ENCODE results near the gene MORN5.

Gene MORN5

DNA sequence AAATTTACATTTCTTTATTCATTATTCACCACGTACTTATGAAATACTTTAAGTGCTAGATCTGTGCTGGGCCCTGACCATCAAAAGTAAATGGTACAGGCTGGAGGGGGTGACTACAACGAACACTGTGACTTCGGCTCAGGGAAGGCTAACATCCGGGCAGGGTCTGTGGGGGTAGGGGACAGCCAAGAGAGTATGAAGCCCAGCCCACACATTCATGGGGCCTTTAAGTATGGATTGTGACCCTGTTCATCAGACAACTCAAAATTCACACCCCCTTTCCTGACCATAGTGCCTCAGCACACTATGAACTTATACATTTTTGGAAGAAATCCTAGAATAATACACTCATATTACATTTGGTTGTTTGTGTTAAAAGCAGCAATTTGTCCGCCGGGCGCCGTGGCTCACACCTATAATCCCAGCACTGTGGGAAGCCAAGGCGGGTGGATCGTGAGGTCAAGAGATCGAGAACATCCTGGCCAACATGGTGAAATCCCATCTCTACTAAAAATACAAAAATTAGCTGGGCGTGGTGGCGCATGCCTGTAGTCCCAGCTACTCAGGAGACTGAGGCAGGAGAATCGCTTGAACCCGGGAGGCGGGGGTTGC lies 33.3 kb downstream of the MORN5 start:
- DNase-seq = no peak

DNA sequence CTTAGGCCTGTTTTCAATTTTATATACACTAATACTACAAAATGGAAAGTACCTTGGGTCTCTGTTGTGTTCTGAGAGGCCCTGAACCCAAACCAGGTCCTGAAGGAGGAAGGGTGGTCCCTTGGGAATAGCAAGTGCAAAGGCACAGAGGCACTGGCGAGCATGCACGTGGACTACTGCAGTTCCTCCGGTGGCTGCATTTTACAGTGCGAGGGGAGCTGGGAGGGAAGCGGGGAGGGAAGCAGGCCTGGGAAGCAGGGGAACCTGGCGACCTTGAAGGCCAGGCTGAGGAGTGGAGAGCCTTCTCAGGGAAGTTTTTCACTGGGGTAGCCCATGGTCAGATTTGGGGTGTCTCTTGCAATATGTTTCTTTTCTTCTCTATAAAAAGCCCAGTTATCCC lies 33.9 kb downstream of the MORN5 start:
- DNase-seq = no peak

DNA sequence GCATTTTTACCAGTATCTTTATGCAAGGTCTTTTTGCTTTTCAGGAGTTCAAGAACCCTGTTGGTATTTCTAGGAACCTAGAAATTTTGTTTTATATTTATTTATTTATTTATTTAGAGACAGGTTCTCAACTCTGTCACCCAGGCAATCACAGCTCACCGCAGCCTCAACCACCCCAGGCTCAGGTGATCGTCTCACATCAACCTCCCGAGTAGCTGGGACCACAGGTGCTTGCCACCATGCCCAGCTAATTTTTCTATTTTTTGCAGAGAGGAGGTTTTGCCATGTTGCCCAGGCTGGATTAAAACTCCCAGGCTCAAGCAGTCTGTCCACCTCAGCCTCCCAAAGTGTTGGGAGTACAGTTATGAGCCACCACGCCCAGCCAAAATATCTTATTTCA lies 36.2 kb downstream of the MORN5 start:
- DNase-seq = no peak

DNA sequence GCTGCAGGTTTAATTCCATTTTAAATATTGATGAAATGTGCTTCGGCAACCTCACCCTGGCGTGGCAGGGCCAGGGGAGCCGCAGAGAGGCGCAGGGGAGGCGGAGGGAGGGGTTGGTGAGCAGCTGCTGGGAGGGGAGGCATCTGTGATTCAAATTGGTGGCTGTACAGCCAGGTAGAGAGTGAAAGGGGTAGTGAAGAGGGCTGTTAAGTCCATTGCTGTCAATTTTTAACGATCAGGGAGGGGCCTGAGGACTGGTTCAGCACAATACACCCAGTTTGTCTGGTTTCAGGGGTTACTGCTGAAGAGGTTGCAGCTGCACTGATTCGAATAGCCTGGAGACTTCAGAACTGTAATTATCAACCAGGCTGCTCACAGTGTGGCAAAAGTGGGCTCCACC lies 37.7 kb downstream of the MORN5 start:
- peak; percentile 78 for DNase-seq

DNA sequence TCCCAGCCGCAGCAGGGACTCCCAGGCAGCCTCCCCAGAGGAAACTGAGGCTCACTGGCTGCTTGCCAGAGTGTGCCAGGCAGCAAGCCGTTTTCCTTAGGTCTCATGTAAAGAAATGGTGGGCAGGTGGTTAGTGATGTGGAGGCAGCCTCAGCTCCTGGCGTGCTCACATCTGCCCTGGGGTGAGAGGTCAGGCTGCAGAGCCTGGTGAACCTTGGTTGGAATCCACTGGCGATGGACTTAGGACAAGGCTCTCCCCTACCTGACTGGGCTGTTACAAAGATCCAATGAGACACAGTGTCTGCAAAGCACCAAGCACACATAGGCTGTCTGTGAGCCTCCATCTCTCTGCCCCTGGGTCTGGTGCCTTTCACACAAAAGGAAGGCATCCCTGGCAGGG lies 38.2 kb downstream of the MORN5 start:
- no peak for DNase-seq

DNA sequence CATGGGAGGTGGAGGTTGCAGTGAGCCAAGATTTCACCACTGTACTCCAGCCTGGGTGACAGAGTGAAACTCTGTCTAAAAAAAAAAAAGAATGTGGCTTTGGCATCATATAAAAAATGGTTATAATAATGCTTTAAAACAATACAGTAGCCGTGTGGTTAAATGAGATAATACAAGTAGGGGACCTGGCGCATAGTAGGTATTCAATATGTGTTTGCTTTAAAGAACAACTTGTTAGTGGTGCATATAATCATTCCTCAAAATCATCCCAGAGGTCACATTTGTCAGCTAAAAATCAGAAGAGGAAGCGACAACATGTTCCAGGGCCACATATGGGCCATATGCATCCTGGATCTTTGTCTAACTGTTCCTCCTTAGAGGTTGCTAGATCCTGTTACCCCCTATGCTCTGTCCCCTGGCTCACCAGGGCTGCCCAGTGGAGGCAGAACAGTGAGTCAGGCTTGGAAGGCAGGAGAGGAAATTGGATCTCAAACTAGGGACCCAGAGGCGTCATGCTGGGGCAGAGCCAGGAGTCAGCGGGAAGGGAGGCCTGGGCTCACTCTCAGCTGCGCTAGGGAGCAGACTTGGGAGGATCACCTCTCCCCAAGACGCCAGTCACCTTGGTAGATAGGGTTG lies 41.4 kb downstream of the MORN5 start:
- no peak for DNase-seq

DNA sequence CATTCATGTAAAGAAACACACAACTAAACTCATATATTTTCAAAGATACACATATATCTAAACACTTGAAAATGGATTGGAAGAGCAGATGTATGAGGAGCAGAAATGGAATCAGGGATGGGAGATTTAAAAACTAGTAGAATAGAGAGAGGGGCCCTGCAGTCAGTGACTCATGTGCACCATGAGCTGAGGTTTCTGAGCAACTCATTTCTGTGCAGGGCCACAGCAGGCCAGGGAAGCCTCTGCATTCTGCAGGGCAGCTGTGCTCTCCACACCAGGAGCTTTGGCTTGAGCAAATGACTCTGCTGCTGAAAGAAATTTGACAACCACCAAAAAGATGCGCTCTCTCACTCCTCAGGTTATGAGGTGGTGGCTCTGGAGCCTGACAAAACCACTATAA lies 41.9 kb downstream of the MORN5 start:
- no peak for DNase-seq

DNA sequence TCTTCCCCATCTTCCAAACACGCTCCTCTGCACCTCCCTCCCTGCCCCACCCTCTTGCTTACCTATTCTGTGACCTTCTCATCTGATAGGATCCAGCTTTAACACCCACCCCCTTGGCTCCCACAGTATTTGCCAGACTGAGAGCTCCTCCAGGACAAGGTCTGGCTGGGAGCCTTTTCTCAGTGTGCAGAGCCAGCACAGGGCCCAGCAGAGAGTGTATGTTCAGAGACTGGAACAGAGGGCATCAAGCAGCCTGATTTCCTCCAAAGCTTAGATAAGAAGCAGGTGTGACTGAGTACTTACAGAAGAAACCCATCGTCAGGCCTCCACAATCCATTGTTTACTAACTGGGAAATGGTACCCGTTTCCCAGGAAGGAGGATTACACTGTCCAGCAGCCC lies 42.4 kb downstream of the MORN5 start:
- no peak for DNase-seq

DNA sequence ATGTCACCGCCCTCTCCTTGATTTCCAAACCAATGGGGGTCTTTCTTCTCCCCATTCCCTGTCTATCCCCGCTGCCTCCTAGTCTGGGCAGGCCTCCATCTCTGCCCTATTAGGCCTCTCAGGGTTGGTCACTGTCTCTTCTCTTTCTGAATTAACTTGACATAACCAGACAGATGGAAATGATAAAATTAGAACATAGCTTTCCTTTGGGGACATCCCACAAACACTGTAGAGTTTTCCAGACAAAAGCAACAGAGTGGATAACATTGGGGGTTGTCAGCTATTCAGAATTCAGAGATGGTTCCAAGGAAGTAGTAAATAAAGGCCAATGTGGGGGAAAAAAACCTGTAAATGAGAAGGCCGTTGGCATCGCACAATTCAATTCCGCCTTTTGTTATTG lies 44.3 kb downstream of the MORN5 start:
- no peak for DNase-seq

DNA sequence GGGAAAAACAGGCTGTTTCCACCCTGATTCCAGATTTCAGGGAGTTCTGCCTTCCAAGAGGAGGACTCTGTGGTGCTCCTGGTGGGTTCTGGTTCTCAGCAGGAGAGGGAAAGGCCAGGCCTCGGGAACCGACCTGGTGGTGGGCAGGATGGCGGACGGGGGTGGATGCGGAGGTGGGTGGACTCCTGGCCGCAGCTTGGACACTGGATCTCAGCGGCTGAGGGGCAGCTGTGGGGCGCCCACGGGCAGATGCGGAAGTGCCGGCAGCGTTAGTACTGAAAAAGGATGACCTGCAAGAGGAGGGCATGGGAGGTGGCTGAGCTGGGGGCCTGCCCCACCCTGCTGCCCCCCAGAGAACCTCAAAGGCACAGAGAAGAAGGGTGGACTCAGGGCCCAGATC lies 44.8 kb downstream of the MORN5 start:
- DNase-seq = no peak

DNA sequence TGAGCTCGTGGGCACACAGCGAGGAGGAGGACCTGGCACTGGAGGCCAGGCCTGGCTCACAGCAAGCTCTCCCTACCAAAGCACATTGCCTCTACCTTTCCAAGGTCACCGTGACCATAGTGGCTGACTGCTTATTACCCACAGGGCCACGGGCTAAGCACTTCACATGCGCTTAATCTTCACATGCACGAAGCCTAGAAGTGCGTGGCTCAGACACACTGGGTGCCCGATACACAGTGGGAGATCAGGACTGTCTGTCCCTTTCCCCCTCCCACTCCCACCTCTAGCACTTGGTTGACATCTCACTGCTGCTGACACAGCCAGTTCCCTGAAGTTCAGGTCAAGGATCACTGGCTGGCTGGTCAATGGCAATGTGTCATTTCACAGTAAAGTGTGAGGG lies 45.5 kb downstream of the MORN5 start:
- no peak for DNase-seq

DNA sequence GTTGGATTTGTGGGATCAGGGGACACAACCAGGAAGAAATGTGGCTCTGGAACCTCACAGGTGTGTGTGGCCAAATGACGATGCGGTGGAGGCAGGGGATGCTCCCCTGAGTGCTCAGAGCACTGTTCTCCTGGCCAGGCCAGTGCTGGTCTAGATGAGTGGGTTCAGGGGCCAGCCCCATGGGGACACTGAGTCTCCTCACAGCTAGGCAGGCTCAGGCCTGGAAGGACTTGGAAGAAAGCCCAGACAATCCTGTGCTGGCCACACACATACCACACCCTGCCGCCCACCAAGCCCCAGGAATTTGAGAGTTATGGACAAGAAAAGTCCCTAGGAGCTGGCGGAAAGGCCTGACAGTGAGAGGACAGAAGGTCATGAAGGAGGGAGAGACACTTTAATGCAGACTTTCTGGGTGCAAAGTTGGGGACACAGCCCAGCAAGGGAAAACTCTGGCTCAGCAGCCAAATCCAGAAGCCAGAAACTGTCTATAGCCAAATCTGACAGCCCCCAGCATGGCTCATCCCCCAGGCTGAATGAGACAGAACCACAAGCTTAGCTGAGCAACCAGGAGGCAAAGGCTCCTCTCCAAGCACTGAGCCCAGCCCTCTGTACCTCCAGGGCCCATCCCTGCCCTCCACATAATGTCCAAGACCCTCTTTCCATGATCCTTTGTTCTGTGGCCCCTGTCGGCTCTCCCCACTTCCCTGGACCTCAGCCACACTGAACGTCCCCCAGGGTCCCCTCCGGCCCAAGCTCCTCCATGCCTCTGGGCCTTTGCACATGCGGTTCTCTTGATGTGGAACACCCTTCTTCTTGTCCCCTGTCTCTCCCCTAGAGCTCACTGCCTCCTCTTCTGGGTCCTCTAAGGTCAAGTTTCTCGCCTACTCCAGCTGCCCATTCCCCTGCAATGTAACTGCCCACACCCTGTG lies 46.7 kb downstream of the MORN5 start:
- DNase-seq = no peak

DNA sequence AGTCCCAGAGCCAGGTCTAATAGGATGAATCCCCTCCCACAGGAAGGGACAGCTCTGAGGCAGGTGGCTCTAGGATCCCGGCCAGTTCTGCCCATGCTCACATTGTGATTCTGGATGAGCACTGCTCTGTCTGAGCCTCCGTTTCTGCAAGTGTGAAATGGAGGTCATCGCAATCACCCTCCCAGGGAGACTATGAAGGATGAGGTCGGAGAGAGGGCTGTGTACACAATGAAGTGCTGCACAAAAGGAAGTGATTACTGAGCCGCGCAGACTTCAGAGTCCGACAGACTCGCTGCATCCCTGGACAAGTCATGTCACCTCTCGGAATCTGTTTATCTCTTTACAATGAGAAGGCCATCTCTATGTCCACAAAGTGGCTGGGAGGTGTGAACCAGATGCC lies 47.4 kb downstream of the MORN5 start:
- DNase-seq = no peak

DNA sequence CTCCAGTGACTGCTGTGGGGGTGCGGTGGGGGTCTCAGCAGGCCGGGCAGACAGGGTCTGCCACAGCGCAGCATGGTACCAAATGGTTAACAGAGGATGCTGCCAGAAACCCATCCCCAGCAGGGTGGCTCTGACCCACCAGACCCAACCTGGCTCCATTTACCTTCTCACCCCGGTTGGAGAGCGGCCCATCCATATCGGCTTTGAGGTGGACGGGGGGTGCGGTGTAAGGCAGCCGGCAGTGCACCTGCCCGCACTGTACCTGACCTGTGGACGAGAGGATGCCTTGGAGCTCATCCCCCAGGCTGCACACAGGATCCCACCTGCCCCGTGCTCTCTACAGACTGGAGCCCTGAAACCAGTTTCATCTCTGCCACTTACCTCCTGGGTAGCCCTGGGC lies 49.7 kb downstream of the MORN5 start:
- DNase-seq = no peak

DNA sequence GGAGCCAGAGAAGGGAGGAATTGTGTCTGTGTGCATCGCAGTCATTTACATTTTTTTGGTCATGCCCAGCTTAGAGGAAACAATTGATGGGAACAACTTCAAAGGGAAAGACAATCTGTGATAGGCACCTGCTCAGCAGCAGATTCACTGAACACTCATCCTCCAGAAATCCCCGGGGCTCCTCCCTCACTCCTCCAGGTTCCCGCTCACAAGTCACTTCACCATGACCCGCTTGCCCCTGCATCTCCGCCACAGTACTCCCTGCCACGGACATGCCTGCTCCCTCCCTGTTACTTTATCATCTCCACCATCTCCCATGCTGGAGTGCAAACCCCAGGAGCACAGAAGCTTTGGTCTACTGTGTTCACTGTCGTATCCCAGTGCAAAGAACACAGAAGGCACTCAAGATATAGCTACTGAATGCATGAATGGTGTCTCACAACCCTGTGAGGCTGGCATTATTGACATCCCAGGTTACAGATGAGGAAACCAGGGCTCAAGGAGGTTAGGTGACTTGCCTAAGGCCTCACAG lies 52.8 kb downstream of the MORN5 start:
- DNase-seq = no peak

DNA sequence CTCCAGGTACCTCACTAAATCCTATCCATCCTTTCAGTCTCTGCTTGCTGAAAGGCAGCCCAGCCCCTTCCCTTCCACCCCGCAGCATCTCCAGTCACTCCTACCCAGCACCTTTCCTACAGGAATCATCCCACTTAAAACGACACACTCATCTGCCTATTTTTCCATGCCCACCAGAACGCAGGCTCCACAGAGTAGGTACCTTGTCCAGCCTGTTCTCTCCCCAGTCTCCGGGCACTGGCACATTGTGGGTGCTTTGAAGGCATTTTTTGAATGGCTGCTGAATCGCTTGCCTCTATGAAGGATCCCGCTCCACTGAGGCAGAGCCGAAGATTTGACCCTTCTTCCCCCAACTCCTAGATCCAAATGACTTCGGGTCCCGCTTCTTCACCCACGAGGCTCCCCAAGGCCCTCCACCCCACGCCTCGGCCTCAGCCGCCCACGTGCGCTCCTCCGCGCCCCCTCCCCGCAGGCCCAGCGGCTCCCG lies 53.4 kb downstream of the MORN5 start:
- DNase-seq = no peak

DNA sequence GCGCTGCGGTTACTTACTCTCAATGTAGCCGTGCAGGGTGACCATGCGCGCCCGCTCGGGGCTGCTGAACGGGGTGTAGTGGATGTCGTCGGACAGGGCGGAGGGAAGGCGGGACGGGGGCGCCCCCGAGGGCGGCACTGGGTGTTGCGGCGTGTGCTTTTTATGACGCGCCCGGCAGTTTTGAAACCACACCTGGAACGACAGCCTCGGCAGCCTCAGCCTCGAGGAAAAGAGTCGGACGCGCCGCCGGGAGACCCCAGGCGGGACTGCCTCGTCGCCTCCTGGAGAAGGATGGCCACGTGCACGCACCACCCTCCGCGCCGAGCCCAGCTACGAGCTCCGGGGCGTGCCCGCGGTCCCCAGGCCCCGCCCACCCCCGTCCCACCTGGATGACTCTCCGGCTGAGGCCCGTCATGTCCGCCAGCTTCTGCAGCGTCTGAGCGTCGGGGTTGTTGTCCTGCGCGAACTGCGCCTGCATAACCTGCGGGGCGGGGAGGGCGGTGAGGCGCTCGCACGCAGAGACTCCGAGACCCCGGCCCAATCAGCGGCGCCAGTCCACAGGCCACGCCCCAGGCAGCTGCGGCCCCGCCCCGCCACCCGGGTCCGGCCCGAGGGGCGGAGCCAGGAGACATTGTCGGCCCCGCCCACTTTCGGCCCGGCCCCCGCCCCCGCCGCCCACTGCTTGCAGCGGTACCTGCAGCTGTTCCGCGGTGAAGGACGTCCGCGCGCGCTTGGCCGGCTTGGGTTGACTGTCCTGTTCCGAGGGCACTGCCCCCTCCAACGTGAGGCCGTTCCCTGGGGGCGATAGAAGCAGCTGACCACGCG lies 54.1 kb downstream of the MORN5 start:
- peak; percentile 95 for DNase-seq

DNA sequence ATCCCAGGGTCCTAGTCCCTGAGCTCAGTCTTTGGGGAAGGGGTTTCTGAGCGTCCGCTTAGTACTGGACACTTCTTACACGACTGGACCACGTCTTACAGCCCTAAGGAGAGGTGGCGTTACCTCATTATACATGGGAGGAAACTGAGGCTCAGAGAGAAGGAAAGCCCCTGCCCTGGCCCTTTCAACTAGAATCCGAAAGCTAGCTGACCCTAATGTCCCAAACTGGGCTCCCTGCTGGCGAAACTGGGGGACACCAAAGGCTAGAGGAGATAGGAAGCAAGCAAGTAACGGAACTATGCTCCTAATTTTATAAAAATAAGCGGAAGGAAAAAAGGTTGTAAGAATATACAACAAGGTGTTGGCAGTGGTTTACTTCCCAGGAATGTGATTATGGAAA lies 54.8 kb downstream of the MORN5 start:
- no peak for DNase-seq

DNA sequence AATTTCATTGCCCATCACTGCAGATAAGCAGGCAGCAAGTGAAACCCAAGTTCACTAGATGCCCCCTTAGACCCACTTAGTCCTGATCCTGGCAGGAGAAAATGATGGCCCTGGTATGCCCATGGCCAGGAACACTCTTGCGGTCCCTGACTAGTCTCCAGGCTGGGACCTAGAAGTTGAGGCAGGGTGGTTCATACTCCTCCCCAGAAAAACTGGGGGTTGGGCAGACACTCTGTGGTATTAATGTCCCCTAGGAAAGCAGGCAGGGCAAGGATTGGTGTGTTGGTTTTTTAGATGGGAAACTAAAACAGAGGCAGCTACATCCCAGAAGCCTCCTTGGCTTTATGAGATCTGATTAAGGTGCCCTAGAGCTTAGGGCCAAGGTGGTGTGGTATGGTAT lies 56.0 kb downstream of the MORN5 start:
- no peak for DNase-seq

DNA sequence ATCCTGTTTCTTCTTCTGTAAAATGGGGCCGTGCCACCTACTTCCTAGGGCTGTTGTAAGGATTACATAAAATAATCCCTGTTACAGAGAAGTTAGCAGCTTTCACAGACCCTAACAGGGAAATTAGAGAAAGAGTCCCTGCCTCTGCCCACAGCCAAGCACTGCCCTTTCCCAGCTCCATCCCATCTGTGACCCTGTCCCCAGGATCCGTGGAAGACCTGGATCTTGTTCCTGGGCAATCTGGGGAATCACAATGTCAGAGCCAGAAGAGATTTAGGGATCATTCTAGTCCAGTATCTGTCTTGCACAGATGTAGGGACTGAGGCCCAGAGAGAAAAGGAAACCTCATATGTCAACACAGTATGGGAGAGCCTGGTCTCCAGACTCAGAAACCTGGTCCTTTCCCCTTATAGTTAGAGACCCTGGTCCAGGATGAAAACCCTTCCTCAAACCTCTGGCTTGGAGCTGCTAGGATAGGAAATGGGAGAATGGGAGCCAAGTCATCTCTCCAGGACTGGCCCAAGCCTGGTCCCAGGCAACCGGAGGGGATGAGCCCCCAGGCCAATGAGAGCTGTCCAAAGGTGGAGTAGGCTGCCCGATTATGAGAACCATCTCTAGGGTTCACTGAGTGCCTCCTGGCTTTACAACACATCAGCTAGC lies 56.6 kb downstream of the MORN5 start:
- DNase-seq = no peak

DNA sequence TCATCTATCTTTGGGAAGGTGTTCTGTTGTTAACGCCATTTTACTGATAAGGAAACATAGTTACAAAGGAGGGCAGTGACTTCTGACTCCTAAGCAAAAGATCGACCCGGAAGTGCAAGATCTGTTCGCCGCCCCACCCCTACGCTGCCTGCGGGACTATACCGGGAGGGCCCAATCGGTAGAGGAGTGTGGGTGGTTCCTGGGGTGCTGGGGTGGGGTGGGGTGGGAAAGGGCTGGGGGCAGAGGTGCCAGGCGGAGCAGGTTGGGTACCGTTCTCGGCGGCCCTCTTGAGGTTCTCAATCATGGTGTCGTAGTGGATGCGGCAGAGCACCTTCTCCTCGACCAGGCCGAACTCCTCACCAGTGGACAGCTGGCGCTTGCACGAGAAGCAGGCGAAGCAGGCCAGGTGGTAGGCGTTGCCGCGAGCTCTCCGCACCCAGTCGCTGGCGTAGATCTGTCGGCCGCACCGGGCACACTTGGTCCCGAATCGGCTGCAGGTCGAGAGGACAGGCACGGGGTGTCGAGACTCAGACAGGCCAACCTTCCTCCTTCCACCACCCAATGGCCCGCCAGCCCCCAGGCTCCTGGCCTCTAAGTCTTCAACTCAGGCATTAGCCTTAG lies 57.2 kb downstream of the MORN5 start:
- no peak for DNase-seq

DNA sequence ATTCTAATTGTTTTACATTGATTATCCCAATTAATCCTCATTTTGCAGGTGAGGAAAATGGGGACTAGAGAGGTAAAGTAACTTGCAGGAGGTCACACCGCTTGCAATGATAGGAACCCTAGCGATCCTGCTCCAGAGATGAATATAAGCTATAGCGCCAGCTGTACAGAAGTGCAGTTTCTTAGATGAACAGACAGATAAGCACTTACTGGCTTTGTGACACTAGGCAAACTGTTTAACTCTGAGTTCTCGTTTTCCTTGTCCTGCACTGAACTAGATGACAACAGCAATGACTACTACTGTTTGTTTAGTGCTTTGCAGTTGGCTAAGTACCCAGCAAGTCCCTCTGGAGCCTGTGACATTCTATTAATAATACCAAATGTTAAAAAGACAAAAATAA lies 57.9 kb downstream of the MORN5 start:
- peak; percentile 12 for DNase-seq
